Measurements from ENCODE around the gene ARHGAP26. TPM values are rescaled to one million over a fixed set of nuclear protein-coding genes. Genes with fewer than 3 reads are reported as not detected.

Gene ARHGAP26
- total RNA-seq, 4 donors from 2014 or later = 61.0 to 76.7 (median 61.2) TPM

DNA sequence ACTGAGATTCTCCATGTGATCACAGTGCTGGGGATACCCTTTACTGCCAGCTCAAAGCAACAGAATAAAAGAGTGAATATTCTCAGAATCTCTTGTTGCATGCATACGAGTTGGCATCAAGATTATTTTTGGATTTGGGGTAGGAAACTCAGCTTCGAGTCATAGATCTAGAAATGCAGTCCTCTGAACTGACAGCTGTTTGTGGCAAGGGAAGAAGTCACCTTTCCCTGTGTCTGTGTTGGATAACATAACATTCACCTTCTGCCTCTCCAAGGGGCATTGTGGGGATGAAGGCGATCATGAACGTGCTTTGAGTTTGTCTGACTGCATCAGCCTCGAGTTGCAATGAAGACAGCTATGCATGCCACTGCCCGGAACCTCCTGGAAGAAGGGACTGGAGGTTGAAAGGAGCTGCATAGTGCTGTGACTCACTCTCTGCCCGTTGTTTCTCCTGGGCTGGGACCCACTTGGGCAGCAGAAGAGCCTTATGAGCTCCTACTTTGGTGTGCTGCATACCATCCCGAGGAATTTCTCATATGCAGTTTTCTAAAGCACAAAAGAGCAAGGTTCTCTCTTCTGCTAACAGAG lies 231.7 kb downstream of the ARHGAP26 start:
- DNase-seq = no peak
- Histone ChIP-seq H3K4me1 (peaks cover 0 to 27% (median 10%) of the 10 kb centered on the region in 4 donors), H3K27me3 (no peaks in the 10 kb centered on the region), H3K36me3 (no peaks in the 10 kb centered on the region), H3K27ac (peak overlapping the region; percentile 34 to 71 (median 53)), H3K4me3 (no peak overlapping the region), H3K9me3 (no peaks in the 10 kb centered on the region)
- WGBS, 2 donors (ENCODE audit: low coverage in 1 of 2) = 62 to 69% methylated on average over 4 to 8 of the region's 8 CpGs
- intact Hi-C loops (cut with DNase I; ENCODE audit: low total_unique reads) (no loop called here), in situ Hi-C loops (cut with MboI; ENCODE audit: low pct_ligation_motif_present in 1 of 4, low pct_unique_long_range_greater_than_20kb in 1 of 4, low sequenced_read_pairs in 3 of 4) (loop anchor here in 1 of 4 donors (25.0 kb wide), 2 partner anchors 410 to 810 kb away; partner anchors contain the start of genes HMHB1 and NR3C1)
- TF ChIP-seq, protein P1, sequence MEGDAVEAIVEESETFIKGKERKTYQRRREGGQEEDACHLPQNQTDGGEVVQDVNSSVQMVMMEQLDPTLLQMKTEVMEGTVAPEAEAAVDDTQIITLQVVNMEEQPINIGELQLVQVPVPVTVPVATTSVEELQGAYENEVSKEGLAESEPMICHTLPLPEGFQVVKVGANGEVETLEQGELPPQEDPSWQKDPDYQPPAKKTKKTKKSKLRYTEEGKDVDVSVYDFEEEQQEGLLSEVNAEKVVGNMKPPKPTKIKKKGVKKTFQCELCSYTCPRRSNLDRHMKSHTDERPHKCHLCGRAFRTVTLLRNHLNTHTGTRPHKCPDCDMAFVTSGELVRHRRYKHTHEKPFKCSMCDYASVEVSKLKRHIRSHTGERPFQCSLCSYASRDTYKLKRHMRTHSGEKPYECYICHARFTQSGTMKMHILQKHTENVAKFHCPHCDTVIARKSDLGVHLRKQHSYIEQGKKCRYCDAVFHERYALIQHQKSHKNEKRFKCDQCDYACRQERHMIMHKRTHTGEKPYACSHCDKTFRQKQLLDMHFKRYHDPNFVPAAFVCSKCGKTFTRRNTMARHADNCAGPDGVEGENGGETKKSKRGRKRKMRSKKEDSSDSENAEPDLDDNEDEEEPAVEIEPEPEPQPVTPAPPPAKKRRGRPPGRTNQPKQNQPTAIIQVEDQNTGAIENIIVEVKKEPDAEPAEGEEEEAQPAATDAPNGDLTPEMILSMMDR (IDR thresholded peaks at IDR 0.05) = no peak
- no peak for TF ChIP-seq POLR2AphosphoS5 (IDR thresholded peaks at IDR 0.05)
- TF ChIP-seq EP300 (IDR thresholded peaks at IDR 0.05; ENCODE audit: low read depth) = no peak
- no peak for TF ChIP-seq POLR2A (IDR thresholded peaks at IDR 0.05)

GRCh38 chr5:143002459-143003327 lies 232.5 kb downstream of the ARHGAP26 start:
- Histone ChIP-seq H3K27ac (peak overlapping the region; percentile 34 to 71 (median 53)), H3K4me3 (no peak overlapping the region), H3K9me3 (no peaks in the 10 kb centered on the region), H3K36me3 (no peaks in the 10 kb centered on the region), H3K27me3 (no peaks in the 10 kb centered on the region), H3K4me1 (peaks cover 0 to 33% (median 10%) of the 10 kb centered on the region in 4 donors)
- in situ Hi-C loops (cut with MboI; ENCODE audit: low pct_ligation_motif_present in 1 of 4, low pct_unique_long_range_greater_than_20kb in 1 of 4, low sequenced_read_pairs in 3 of 4) = loop anchor here in 1 of 4 donors (25.0 kb wide), 2 partner anchors 410 to 810 kb away; partner anchors contain the start of genes HMHB1 and NR3C1
- intact Hi-C loops (cut with DNase I; ENCODE audit: low total_unique reads) = no loop called here
- TF ChIP-seq POLR2AphosphoS5 (IDR thresholded peaks at IDR 0.05) (peak in 2 of 3 donors; percentile 10 to 50), EP300 (IDR thresholded peaks at IDR 0.05; ENCODE audit: low read depth) (no peak), POLR2A (IDR thresholded peaks at IDR 0.05) (no peak)
- TF ChIP-seq, protein P1 (IDR thresholded peaks at IDR 0.05) = peak; percentile 29 to 44 (median 36)
- 37 to 53% methylated on average over 6 to 7 of the region's 7 CpGs for WGBS, 2 donors (ENCODE audit: low coverage in 1 of 2)
- DNase-seq = peak; percentile 54

DNA sequence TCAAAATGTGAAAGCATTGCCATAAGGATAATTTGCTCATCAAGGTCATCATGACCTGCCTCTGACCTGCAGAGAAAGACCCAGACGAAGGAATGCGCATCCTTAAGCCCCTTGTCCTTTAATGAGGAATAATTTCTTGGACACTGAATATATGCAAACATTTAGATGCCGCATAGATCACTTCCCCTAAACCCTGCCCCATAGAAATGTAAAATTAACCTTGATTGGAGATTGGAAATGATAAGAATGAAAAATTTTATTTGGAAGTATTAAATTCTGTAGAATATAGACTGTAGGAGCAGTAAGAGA lies 233.1 kb downstream of the ARHGAP26 start:
- DNase-seq = no peak
- no peaks in the 10 kb centered on the region for H3K27me3 ChIP-seq
- 84 to 100% methylated on average over 1 to 3 of the region's 3 CpGs for WGBS, 2 donors (ENCODE audit: low coverage in 1 of 2)
- H3K9me3 ChIP-seq = no peaks in the 10 kb centered on the region
- no peaks in the 10 kb centered on the region for H3K36me3 ChIP-seq
- H3K4me3 ChIP-seq = no peak overlapping the region
- H3K4me1 ChIP-seq = peaks cover 0 to 35% (median 10%) of the 10 kb centered on the region in 4 donors
- H3K27ac ChIP-seq = peak overlapping the region; percentile 34 to 71 (median 53)
- in situ Hi-C loops (cut with MboI; ENCODE audit: low pct_ligation_motif_present in 1 of 4, low pct_unique_long_range_greater_than_20kb in 1 of 4, low sequenced_read_pairs in 3 of 4) = loop anchor here in 1 of 4 donors (25.0 kb wide), 2 partner anchors 409 to 809 kb away; partner anchors contain the start of genes HMHB1 and NR3C1
- TF ChIP-seq EP300 (IDR thresholded peaks at IDR 0.05; ENCODE audit: low read depth) (no peak), POLR2A (IDR thresholded peaks at IDR 0.05) (no peak), POLR2AphosphoS5 (IDR thresholded peaks at IDR 0.05) (no peak)
- TF ChIP-seq, protein P1 (IDR thresholded peaks at IDR 0.05) = no peak
- intact Hi-C loops (cut with DNase I; ENCODE audit: low total_unique reads) = no loop called here
